Measurements from ENCODE around the gene GRM5. TPM values are rescaled to one million over a fixed set of nuclear protein-coding genes. Genes with fewer than 3 reads are reported as not detected.

The GRM5 gene
- total and polyA plus RNA-seq, 2 donors (not counting 1 experiment from before 2014, with no cell fraction given) = not detected

- Histone ChIP-seq H3K4me2 (replicated peaks; ENCODE audit: low read depth, low read length, poor library complexity, severe bottlenecking) (no peak overlapping the region), H4K20me1 (ENCODE audit: control insufficient read depth, insufficient read depth, low read length, poor library complexity, severe bottlenecking) (no peaks in the 10 kb centered on the region), H3K27me3 (replicated peaks in 1 of 4; ENCODE audit: control extremely low read depth in 1 of 4, control insufficient read depth in 3 of 4, insufficient read depth in 4 of 4, low read length in 3 of 4) (no peaks in the 10 kb centered on the region), H3K36me3 (replicated peaks in 1 of 2; ENCODE audit: control extremely low read depth in 1 of 2, control insufficient read depth in 1 of 2, extremely low read depth in 1 of 2, insufficient read depth in 2 of 2, low read length in 1 of 2) (no peaks in the 10 kb centered on the region), H2AFZ (ENCODE audit: insufficient read depth, low read depth, low read length, poor library complexity, severe bottlenecking) (no peak overlapping the region), H3K9ac (ENCODE audit: low read length) (no peak overlapping the region), H3K27ac (ENCODE audit: low read length in 2 of 2) (no peak overlapping the region), H3K9me3 (ENCODE audit: control extremely low read depth in 1 of 3, control insufficient read depth in 2 of 3, insufficient read depth in 1 of 3, low read length in 2 of 3) (no peaks in the 10 kb centered on the region), H3K79me2 (ENCODE audit: control insufficient read depth, insufficient read depth, low read length) (no peaks in the 10 kb centered on the region), H3K4me3 (ENCODE audit: control extremely low read depth in 1 of 5, extremely low read depth in 1 of 5, insufficient read depth in 1 of 5, low read depth in 2 of 5, low read length in 4 of 5) (no peak overlapping the region), H3K4me1 (ENCODE audit: control insufficient read depth in 2 of 2, insufficient read depth in 2 of 2, low read length in 2 of 2) (no peaks in the 10 kb centered on the region)
- no peak for ATAC-seq (ENCODE audit: low read depth)
- Mint-ChIP-seq H3K27me3 (no peaks in the 10 kb centered on the region), H3K9me3 (ENCODE audit: insufficient read depth) (no peaks in the 10 kb centered on the region), H3K27ac (no peak overlapping the region), H3K4me3 (no peak overlapping the region), H3K4me1 (no peaks in the 10 kb centered on the region)
- ChIA-PET POLR2A (no interaction called here), CTCF (no interaction called here)
- intact Hi-C loops (cut with micrococcal nuclease) = no loop called here
- WGBS (ENCODE audit: insufficient coverage) = no CpG with 5 or more reads among the region's 1 CpG
- DNase-seq = no peak
- TF ChIP-seq, protein P1, sequence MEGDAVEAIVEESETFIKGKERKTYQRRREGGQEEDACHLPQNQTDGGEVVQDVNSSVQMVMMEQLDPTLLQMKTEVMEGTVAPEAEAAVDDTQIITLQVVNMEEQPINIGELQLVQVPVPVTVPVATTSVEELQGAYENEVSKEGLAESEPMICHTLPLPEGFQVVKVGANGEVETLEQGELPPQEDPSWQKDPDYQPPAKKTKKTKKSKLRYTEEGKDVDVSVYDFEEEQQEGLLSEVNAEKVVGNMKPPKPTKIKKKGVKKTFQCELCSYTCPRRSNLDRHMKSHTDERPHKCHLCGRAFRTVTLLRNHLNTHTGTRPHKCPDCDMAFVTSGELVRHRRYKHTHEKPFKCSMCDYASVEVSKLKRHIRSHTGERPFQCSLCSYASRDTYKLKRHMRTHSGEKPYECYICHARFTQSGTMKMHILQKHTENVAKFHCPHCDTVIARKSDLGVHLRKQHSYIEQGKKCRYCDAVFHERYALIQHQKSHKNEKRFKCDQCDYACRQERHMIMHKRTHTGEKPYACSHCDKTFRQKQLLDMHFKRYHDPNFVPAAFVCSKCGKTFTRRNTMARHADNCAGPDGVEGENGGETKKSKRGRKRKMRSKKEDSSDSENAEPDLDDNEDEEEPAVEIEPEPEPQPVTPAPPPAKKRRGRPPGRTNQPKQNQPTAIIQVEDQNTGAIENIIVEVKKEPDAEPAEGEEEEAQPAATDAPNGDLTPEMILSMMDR (IDR thresholded peaks at IDR 0.05) = no peak
- no peak for TF ChIP-seq EZH2 (IDR thresholded peaks at IDR 0.05; ENCODE audit: borderline replicate concordance, insufficient read depth, low read depth, low read length, poor library complexity, severe bottlenecking)
These were observed 442.3 kb downstream of the GRM5 start for GRCh38 chr11:88623531-88623930.

DNA sequence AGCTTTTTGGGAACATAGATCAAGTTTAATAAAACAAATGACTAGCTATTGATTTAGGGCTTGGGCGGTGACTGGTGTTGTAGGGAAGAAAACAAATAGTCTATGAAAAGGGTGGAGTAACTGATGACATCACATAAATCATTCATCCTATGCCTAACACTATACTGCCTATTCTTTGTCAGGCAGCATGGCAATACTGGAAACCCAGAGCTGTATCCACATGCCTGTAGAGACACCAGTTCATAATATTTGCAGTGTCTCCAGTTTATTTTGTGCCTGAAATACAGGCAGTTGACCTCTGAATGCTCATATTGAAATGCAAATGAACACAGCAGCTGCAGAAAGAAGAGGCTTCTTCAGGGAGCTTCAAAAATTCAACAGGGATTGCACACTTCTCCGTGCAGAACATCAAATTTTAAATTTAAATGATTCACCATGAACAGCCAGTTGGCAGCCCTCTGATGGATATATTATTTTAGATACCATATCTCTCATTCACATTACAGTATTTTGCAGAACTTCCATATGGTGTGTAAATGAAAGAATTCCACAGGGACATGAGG lies 445.1 kb downstream of the GRM5 start:
- POLR2A ChIA-PET = no interaction called here
- no peak for DNase-seq
- Histone ChIP-seq H3K79me2 (ENCODE audit: control insufficient read depth, insufficient read depth, low read length) (no peaks in the 10 kb centered on the region), H3K4me2 (replicated peaks; ENCODE audit: low read depth, low read length, poor library complexity, severe bottlenecking) (no peak overlapping the region), H3K4me1 (ENCODE audit: control insufficient read depth in 2 of 2, insufficient read depth in 2 of 2, low read length in 2 of 2) (no peaks in the 10 kb centered on the region), H3K36me3 (replicated peaks in 1 of 2; ENCODE audit: control extremely low read depth in 1 of 2, control insufficient read depth in 1 of 2, extremely low read depth in 1 of 2, insufficient read depth in 2 of 2, low read length in 1 of 2) (no peaks in the 10 kb centered on the region), H4K20me1 (ENCODE audit: control insufficient read depth, insufficient read depth, low read length, poor library complexity, severe bottlenecking) (no peaks in the 10 kb centered on the region), H3K27me3 (replicated peaks in 1 of 4; ENCODE audit: control extremely low read depth in 1 of 4, control insufficient read depth in 3 of 4, insufficient read depth in 4 of 4, low read length in 3 of 4) (no peaks in the 10 kb centered on the region), H3K9ac (ENCODE audit: low read length) (no peak overlapping the region), H3K27ac (ENCODE audit: low read length in 2 of 2) (no peak overlapping the region), H2AFZ (ENCODE audit: insufficient read depth, low read depth, low read length, poor library complexity, severe bottlenecking) (no peak overlapping the region), H3K4me3 (ENCODE audit: control extremely low read depth in 1 of 5, extremely low read depth in 1 of 5, insufficient read depth in 1 of 5, low read depth in 2 of 5, low read length in 4 of 5) (no peak overlapping the region), H3K9me3 (ENCODE audit: control extremely low read depth in 1 of 3, control insufficient read depth in 2 of 3, insufficient read depth in 1 of 3, low read length in 2 of 3) (no peaks in the 10 kb centered on the region)
- CTCF ChIA-PET = no interaction called here
- intact Hi-C loops (cut with micrococcal nuclease) = no loop called here
- Mint-ChIP-seq H3K9me3 (ENCODE audit: insufficient read depth) (no peaks in the 10 kb centered on the region), H3K27me3 (no peaks in the 10 kb centered on the region), H3K27ac (no peak overlapping the region), H3K4me3 (no peak overlapping the region), H3K4me1 (no peaks in the 10 kb centered on the region)
- no peak for ATAC-seq (ENCODE audit: low read depth)
- no peak for TF ChIP-seq EZH2 (IDR thresholded peaks at IDR 0.05; ENCODE audit: borderline replicate concordance, insufficient read depth, low read depth, low read length, poor library complexity, severe bottlenecking)
- TF ChIP-seq, protein P1 (IDR thresholded peaks at IDR 0.05) = no peak
- WGBS (ENCODE audit: insufficient coverage) = no CpG with 5 or more reads among the region's 2 CpGs
